GM18873 (cell line): ENCODE data around the gene THRB.

Experiments
- ATAC-seq: cut with Tn5 transposase; IDR thresholded peaks from one replicate; pipeline ENCODE4 v1.9.1; 2021; ENCODE audit warnings: mild to moderate bottlenecking, moderate library complexity, moderate number of reproducible peaks; ENCODE audit not compliant: unreplicated experiment, low FRiP score

THRB gene

DNA sequence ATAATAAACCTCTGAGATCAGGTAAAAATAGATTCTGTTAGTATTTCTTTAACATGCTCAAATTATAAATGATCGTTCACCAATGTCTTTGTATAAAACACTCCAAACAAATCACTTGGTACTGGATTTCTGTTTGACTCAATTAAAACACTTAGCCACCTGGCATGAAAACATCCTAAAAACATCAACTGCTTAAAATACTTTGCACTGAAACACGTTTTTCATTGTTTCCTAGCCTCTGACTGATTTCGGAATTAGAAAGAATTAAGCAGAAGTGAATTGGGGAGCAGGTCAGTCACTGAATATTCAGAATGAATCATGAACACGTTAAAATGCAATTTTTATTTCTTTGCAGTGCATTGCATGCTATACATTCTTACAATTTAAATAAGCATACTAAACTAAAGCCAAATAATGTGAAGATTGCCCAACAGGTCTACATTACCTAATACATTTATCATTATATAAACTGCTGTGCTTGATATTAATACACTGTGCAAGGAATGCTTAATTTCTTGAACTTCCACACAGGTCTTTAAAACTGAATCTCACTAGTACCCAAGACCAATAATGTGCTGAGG is 1.6 kb downstream of the THRB start:
- ATAC-seq = no peak

DNA sequence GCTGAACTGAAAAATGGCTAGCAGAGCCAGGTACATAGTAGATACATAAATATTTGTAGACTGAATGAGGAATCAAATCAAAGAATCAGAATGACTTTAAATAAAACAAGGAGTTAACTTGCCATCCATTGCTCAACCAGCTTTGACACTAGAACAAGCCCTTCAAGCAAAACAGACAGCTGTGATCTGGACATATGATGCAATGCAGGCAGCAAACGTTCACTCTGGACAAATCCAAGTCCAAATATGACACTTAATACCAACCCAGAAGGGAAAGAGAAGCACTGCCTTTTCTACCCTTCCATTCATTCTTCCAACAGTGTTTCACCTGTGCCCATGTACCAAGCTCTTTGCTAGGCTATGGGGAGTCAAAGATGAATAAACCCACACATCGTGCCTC is 4.5 kb downstream of the THRB start:
- no peak for ATAC-seq

DNA sequence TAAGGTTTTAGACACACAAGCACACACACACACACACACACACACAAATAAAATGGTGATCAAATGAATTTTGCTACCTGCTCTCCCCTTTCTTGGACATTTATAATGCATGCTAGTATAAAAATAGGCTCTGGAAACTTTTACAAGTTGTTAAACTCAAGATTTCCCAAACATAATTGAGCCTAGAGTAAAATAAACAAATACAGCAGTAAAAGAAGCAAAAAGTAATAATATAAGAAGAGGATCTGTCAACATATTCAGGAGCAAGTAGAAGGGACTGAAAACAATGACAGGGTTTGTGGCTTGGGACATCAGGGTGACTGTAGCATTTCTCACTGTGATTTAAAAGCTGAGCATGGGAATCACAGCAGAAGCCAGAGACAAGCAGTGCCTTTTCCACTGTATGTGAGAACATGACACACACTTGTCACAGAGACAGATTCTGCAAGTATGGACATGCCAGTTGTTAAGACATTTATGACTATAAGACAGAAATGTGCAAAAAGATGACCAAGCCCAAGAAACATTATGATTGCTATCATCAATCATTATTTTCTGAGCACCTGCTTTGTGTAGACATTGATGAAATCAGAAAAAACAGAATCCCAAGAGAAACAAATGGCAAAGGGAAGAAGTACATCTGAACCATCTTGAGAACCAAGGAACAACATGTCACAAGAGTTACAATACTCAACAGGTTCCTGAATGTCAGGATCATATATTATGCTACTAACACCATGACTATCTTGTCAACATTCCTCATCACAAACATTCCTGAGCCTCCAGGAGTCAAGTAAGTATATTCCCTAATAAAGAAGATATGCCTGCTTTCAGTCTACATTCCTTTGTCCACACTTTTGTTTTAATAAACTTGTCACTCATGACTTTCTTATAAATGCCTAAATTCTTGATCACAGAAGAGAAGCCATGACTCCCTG is 7.1 kb downstream of the THRB start:
- no peak for ATAC-seq

DNA sequence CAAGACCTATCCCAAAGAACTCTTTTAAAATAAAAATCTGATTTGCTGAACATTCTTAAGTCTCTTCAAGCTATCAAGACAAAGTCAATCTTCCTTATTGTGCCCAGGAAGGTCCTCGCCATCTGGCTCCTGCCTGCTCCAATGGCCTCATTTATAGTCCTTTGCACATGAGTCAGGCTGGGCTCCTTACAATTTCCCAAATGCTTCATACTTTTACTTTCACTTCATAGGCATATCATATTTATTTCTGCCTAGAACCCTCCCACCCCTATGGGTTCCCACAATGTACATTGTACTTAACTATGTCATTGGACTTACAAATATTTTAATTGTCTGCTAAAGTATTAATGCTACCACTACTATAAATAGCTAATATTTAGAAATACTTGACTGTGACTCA is 9.1 kb downstream of the THRB start:
- no peak for ATAC-seq

DNA sequence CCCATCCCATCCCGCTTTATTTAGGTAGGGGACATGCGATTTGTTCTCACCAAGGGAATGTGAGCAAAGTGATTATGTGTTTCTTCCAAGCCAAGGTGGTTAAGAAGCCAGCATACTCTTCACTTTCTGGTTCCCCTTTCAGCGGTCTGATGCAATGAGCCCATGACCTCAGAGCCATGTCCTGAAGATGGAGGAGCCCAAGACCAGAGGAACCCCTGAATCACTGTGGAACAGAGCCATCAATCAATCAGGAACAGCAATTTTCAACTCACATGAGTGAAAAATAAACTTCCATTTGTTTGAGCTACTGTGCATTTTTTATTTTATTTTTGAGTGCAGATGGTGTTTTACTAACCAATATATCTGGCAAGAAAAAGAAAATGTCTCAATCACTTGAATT is 10.8 kb downstream of the THRB start:
- no peak for ATAC-seq

DNA sequence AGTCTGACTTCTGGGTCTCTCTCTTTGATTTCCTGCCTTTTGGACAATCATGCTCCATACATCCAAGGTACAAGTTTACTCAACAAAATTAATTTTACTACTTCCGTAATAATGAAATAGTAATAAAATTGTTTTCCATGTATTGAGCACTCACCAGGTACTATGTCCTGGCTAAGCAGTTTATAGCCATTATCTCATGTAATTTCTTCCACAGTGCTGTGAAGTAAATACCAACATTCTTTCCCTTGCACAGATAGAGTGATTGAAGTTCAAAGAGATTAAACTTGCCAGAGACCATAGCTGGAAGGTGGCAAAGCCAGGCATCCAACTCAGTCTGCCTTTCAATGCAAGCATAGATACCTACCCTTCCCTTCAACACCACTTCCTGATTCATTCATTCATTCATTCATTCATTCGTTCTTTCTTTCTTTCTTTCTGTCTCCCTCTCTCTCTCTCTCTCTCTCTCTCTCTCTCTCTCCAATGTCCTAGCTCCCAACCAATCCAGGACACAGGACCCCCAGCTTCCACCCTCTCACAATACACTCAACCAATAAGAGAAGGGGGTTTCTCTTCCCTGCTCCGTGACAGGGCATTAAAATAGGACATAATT is 12.4 kb downstream of the THRB start:
- ATAC-seq = no peak

DNA sequence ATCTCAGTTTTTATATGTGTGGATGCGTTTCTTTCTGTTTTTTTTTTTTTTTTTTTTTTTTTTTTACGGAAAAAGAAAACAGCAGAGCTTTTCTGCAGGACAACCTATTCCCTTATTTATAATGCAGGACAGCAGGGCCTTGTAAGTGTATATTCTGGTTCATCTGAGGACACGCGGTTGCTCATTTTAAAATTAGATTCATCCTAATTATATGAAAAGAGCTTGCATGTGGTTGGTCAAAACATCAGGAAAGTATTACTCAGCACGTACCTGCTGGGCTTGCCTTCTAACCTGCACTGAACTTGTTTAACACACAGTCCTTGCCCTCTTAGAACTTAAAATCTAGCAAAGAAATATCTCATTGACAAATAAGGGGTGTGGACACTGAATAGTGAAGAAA is 13.5 kb downstream of the THRB start:
- no peak for ATAC-seq

DNA sequence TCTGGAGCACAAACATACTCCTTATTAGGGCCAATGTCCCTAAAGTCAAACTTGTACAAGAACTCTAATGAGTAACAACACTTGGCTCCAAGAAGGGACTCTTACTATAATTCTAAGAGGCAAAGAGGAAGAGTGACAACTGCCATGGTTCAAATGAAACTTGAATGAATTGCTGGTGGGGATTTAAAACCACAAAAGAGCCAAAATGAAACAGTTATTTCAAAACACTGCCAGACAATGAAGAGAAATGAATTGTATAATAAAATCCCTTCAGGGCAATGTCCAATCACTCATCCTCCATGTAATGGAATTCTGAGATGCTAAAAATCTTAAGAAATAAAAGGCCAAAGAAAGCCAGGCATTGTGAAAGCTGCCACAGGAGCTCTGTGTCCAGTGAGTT is 14.2 kb downstream of the THRB start:
- no peak for ATAC-seq

DNA sequence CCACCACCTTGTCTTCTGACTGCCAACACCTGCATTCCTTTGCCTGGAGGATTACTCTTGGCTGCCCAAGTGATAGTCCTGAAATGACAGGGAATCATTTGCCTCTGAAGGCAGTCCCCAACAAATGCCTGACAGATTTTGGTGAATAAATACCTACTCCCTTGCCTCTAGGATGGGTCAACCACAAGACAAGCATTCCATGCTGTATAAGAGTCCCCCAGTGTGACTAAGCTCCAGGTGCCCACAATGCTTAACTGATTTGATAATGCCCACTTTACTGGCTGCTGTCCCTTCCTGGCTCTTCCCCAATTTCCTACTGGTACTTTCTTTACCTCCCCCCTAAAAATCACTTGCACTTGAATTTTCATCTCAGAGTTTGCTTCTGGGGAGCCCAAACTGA is 14.8 kb downstream of the THRB start:
- ATAC-seq = no peak

DNA sequence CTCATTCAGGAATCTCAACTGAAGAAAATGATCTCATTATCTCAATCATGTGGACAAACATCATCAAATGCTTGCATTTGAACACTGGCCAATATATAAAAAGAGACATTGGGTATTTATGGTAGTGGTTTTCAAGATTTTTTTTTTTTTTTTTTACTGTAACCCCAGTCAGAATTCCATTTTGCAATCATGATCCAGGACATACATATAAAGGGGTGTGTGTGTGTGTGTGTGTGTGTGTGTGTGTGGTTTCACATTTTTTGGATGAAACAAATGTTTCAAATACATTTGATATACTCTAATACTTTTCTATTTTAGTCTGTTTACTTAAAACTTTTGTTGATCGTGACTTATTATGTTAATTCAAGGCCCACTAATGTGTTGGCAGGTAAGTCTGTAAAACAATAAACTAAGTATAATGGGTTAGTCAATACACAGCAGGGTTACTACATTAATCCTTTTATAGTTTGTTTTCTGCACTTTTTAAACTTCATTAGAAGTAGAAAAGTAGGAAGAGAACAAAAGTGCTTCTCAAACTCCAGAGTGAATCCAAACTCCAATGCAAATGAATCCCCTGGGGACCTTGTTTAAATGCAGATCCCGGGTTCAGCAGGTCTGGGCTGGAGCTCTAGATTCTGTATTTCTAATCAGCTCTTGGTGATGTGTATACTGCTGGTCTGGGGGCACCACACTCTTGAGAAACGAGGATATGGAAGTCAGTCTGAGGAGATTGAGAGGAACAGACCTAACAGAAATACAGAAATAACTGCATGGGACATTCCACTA is 17.6 kb downstream of the THRB start:
- no peak for ATAC-seq

DNA sequence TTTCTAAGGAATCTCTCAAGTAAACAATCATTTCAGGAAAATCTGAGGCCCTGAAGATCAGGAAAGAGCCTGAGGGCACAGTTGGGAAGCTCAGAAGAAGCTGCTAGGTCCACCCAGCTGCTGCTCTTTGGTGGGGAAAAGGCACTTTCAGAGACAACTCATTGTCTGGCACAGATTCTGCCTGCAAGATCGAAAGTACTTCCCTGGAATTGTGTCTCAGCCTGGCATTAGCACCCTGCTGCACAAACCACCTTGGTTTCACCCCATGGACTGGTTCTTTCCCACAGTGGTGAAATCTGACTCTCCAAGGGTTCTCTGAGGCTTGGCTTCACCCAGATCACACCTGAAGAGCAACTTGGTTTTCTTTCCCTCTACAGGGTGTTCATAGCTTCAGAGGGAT is 18.7 kb downstream of the THRB start:
- no peak for ATAC-seq

DNA sequence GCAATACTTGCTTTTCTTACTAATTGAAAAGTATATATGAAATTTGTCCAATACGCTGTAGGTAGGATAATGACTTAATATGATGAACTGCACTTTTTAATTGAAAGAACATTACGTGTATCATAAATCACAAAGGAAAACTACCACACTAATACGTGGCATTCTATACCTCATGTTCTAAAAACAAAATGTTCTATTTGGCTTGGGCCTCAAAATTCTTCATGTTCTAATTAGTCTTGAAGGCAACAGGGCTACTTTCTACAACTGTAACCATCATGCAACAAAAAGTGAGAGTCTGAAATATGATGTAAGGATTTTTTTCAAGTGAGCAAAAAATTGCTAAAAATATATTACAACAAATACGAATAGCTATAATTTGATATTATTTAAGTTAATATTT is 19.8 kb downstream of the THRB start:
- ATAC-seq = no peak

DNA sequence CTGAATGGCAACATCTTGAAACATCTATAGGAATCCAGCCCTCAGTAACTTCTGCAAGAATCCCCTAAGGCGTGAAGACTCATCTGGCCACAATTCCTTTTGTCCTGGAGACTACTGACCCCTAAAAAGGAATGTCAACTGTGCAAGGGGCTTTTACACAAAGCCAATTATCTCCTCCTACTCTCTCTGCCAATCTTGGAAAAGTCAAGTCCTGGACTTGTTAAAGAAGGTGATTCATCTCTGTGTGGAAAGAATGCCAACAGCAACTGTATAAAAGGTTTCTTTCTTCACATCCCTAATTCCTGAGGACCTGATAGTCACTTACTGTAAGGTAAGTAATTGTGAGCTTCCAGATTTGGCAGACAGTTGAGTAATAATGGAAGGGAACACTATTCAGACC is 22.3 kb downstream of the THRB start:
- ATAC-seq = no peak

DNA sequence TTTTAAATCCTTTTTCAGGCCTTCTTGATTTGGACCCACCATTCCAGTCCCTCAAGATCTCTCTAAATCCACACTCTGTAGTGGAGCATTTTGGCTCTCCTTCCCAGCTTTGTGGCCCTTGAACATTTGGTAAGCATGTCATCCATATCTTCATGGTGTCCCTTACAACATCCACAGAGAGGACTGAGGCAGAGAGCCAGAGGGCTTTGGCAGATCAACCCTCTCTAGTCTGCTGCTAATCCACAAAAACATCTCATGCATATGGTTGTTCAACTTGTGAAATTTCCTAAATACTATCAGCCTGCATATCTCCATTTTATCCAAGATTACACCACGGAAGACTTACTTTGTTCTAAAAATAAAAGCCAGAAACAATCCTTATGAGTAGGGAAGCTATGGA is 23.2 kb downstream of the THRB start:
- ATAC-seq = no peak

DNA sequence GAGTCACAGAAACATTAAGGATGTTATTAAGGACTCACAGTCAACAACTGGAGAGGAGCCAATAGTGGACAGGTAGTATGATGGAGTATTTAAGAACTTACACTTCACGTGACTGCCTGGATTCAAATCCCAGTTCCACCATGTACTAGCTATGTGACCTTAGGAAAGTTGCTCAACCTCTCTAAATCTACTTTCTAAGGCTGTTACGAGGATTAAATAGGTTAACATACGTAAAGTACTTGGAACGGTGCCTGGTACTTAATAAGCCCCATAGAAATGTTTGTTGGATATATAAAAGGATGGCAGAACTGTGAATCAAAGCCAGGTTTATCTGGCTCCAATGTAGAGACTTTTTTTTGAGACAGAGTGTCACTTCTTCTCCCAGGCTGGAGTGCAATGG is 24.4 kb downstream of the THRB start:
- ATAC-seq = no peak

DNA sequence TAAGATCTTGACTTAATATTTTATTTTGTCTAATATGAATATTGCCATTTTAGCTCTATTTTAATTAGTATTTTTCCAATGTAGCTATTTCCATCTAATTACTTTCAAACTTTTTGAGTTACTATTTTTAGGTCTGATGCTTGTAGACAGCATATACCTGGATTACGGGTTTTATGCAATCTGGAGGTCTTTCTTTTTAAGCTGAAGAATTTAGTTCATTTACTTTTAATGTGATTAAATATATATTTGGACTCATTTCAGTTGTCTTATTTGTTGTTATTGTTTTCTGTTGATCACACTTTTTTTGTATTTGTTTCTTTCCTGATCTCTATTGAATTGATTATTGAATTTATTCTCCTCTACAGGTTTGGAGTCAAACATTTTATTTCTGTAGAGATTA is 30.3 kb downstream of the THRB start:
- no peak for ATAC-seq

DNA sequence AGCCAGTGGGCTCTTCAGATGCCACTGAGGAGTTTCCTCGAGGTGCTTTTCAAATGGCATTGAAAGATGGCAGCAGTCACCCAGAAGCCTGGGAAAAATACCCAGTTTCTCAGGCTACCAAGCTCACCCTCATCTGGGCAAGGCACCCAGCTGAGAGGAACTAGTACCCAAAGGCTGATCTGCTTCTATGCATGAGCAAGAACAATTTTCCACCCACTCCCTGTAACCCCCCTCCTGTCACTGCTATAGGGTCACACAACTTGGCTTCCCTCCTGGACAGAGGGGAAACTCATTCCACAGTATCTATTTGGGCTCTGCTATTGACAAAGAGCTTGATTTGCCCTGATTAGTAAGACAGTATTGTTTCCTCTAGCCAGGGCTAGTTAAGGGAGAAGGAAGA is 31.9 kb downstream of the THRB start:
- ATAC-seq = no peak

DNA sequence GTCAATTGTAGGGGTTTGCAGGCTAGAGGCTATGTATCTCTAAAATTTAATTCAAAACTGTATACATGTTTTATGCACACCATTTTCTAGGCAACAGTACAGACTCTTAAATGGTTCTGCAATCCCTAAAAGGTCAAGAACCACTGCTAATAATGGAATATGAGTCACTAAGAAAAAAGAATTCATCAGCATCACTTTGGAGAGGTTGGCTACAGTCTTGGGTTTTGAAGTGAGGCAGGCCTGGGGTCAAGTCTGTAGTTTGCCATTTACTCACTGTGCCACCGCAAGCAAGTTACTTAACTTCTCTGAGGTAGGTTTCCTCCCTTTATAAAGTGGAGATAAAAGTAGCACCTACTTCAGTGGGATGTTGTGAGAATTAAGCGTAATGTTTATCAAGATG is 33.7 kb downstream of the THRB start:
- no peak for ATAC-seq

DNA sequence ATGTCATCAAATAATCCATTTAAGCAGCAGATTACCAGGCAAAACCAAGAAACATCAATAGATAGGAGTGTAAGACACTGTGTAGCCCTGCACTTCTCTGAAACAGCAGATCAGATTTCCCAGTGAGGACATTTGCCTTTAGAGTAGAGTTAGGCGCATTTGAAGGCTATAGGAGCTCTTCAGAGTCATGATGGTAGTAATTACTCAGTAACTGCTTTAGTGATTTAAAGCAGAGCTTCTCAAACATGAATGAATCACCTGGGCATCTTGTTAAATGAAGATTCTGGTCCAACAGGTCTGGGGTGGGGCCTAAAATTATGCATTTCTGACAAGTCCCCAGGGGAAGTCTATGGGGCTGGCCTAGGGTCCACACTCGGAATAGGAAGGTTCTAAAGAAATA is 36.9 kb downstream of the THRB start:
- no peak for ATAC-seq

DNA sequence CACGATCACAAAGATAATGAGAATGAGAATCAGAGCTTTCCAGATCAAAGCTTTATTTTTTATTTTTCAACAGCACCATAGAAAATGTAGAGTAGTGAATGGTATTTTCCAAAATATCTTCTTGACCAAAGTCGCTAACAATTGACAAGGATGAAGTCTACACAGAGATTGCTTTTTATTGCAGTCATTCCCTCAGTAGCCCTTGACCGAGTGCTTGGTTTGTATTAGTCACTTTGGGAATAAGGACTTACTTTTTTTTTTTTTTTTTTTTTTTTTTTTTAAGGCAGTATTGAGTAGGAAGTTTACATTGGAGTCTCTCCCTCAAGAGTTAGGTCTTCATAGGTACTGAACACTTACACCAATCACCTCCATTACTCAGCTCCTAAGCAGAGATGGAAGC is 39.8 kb downstream of the THRB start:
- no peak for ATAC-seq

DNA sequence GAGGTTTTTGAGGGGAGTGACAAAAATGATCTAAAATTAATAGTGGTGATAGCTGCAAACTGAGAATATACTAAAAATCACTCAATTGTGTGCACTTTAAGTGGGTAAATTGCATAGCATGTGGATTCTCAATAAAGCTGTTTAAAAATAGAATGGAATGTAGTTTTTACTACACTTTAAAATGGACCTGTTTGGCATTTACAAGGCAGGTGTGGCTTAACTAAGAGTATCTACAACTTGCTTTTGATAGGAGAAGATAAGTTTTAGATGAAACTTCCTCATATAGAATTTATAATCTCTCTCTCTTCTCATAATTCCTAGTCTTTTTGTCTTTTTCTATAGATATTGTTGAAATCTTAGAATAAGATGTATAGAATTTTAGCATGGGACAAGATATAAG is 40.3 kb downstream of the THRB start:
- ATAC-seq = no peak
